Fibroblast of skin of back (primary cell): Measurements from ENCODE around the gene RILPL1.
"Not testable (repeated sequence)": the region's sequence is repeated elsewhere in the genome, so short reads cannot be mapped to it uniquely, and the experiment has no call there.

Source experiments
- DNase-seq: peaks from one replicate; pipeline ENCODE4 v3.0.0-alpha.2; 2013

Gene RILPL1

GRCh38 chr12:123494124-123494851 is 39.2 kb downstream of the RILPL1 start:
- no peak for DNase-seq

GRCh38 chr12:123492339-123493039 is 41.0 kb downstream of the RILPL1 start:
- not testable (repeated sequence) for DNase-seq

DNA sequence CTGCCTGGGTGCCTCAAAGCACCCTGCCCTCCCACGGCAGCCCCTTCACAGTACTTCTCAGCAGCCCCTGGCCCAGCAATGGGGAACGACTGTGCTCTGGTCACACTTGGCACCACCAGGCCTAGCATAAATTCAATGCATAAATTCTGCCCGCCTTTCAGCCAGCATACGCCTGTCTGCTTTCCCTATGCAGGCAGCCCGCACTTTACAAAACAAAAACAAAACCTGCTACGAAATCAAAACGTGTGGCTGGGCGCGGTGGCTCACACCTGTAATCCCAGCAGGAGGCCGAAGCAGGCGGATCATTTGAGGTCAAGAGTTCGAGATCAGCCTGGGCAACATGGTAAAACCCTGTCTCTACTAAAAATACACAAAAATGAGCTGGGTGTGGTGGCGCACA is 42.0 kb downstream of the RILPL1 start:
- DNase-seq: no peak

DNA sequence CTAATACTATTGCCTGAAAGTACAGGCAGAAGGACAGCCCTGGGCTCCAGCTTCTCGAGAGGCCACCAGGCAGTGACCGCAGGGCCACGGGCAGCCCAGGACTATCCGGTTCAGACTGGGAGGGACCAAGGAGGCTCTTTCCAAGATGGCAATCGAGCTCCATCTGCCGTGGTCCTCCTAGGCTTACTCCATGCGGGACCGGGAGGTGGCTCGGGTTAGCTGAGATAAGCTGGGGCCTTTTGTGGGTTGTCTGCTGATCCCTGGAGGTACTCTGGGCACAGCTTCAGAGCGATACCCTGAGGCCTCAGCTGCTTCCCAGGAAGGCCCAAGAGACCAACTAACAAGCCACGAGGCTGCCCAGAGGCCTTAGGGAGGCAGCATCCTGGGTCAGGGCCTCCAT is 42.5 kb downstream of the RILPL1 start:
- DNase-seq: no peak

GRCh38 chr12:123490089-123490488 is 43.4 kb downstream of the RILPL1 start:
- DNase-seq: no peak

GRCh38 chr12:123489580-123489979 is 43.9 kb downstream of the RILPL1 start:
- DNase-seq: no peak

DNA sequence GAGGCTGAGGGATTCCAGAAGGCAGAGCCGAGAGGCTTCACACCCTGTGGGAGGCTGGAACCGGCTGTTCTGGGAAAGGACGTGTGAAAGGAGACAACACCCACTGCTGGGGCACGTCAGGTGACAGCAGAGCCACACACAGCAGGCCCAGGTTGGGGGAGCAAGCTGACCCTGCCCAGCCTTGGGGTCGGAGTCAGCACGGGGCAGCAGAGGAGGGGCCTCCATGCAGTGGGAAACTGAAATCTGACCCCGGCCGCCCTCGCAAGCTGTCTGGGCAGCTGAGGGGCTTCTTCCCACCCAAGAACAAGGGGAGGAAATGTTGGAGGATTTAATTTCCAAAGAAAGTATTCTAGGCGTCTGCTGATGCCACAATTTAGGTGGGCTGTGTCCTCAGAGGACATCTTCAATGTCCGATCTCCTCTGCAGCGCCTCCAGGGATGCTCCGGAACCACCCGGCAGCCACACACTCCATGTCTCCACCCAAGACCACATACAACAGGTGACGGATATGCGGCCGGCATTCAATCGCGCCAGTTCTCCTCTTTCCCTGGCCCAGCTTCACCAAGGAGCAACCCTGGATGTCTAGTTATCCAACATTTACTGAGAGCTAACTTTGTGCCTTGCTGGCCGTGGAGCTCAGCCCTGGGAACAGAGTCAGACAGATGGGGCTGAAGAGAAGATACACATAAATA is 44.8 kb downstream of the RILPL1 start:
- DNase-seq: no peak

GRCh38 chr12:123487428-123487827 is 46.1 kb downstream of the RILPL1 start:
- no peak for DNase-seq

- DNase-seq: no peak
Observed at GRCh38 chr12:123485756-123486155, 47.8 kb downstream of the RILPL1 start.

DNA sequence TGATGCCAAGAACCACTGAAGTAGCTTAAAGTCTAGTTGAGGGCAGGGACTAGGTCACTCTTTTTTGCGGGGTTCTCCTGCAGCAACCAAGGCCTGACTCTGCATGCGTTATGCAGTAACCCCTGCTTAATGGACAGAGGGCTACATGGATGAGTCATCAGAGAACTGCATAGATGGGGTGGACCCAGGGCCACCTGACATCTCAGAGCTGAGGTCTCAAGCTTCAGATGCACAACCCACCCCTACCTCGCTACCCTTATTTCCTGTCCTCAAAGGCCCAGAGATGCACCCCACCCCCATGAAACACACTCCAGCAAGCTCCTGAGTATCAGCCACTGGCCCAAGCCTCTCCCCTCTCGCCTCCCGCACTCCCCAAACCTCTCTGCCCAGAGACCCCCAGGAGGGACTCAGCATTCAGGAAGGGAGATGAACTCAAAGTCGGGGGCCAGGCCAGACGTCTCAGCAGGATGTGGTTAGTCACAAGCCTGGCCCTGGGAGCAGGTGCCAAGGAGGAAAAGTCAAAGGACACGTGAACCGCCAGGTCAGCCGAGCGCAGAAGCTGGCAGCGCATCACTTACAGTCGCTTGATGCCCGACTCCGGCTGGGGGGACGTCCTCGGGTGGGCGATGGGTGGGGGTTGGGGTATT is 49.8 kb downstream of the RILPL1 start:
- no peak for DNase-seq

GRCh38 chr12:123482876-123483275 is 50.6 kb downstream of the RILPL1 start:
- no peak for DNase-seq

DNA sequence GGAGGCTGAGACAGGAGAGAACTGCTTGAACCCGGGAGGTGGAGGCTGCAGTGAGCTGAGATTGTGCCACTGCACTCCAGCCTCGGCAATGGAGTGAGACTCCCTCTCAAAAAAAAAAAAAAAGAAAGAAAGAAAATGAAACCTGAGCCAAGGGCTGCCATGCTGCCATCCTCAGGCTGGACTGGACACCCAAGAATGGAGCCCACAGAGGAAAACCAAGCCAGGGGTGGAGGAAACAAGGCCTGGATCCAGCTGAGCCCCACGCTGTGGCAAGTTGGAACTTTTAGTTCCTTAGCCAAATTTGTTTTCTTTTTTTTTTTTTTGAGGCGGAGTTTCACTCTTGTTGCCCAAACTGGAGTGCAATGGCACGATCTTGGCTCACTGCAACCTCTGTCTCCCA is 52.3 kb downstream of the RILPL1 start:
- not testable (repeated sequence) for DNase-seq

DNA sequence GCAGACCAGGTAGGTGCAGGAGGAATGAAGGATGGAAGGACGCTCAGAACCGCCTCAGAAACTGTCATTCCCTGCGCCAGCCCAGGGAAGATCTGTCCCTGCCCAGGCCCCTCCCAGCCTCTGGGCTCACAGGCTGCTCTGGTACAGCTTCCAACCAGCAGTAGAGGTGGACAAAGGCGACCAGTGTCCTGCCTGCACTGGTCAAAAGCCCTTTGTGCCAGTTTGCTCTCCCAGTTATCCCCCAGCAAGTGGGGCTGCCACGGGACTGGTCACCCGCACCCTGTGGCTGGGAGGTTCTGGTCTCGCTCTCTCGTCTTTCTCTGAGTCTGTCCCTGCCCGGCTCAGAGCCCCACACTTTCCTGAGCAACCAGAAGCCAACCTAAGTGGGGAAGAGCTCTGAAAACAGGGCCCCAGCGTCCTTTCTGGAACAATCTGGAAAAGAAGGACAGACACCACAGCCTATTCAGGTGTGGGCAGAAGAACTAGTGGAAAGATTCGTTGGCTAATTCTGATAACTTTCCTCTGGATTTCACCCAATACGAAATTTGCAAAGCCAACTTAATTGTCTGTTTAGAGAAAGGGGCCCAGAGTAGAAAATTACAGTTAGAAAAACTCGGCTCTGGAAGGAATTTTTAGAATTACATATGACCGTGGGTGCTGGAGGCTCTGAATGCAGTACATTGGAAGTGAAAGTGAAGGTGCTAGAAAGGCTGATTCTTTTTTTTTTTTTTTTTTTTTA is 53.9 kb downstream of the RILPL1 start:
- DNase-seq: no peak

GRCh38 chr12:123478762-123479161 is 54.8 kb downstream of the RILPL1 start:
- DNase-seq: peak; percentile 63

GRCh38 chr12:123478069-123478468 is 55.5 kb downstream of the RILPL1 start:
- no peak for DNase-seq

GRCh38 chr12:123475246-123475703 is 58.2 kb downstream of the RILPL1 start:
- no peak for DNase-seq

DNA sequence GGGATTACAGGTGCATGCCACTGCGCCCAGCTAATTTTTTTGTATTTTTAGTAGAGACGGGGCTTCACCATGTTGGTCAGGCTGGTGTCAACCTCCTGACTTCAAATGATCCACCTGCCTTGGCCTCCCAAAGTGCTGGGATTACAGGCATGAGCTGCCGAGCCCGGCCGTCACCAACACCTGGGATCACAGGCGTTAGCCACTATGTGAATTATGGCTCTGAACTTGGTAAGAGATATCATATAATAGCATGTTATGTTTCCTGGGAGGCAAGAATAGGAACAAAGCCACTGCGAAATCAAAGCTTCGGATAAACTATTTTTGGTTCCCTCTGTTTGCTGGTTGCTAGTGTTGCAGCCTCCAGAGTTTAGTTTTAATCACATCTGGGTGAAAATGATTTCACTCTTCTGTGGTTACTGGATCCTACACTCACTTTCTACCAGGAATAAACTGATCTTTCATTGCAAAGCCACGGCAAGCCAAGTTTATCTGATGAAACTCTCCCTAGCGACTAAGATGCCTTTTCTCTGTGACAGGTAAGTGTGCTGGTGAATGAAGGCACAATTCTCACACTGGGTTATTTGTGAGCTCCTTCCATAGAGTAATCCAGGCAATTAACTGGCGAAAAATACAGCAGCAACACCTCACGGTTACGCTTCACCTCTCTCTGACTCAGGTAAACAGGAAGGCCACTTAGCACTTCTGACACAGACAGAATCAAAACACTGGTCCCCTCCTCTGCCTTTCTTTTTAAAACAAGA is 58.9 kb downstream of the RILPL1 start:
- no peak for DNase-seq

GRCh38 chr12:123472438-123472849 is 61.1 kb downstream of the RILPL1 start:
- DNase-seq: no peak

DNA sequence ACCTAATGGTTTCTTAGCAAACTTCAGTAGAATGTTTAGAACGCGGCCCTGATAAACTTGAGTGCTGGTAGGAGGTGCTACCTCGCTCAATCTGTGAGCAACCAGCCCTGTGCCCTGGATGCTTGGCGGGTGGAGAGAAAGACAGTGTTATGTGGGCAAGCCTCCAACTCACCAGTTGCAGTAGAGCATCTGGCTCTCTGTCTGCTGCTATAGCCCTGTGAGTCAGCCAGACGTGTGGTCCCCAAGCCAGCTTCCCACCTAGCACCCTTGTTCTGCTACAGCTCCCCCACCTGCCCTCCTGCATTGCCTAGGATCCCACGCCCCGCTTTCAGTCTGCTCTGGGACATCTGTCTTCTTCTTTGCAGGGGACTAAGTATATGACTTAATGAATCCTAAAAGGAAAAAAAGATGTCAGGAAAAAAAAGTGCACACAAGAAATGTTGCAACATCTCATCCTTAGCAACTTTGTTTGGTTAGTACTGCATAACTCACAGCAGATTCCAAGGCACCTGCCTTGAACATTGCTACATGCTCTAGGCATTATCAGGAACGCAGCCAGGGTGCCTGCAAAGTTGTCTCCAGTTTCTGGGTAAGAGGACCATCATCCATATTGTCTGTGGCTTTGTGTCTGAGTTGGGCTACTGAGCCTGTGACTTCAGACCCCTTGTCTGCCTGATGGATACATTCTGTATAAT is 62.0 kb downstream of the RILPL1 start:
- DNase-seq: no peak

DNA sequence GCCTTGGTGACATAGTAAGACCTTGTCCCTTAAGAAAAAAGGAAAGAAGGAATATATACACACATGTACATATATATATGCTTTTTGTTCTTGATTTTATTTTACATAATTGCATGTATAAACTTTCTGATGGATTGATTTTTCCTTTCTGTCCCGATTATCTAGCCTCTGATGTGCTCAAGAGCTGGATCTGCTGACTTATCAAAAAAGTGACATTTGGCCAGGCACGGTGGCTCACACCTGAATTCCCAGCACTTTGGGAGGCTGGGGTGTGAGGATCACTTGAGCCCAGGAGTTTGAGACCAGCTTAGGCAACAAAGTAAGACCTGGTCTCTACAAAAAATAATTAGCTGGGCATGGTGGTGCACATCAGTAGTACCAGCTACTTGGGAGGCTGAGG is 63.5 kb downstream of the RILPL1 start:
- DNase-seq: no peak

DNA sequence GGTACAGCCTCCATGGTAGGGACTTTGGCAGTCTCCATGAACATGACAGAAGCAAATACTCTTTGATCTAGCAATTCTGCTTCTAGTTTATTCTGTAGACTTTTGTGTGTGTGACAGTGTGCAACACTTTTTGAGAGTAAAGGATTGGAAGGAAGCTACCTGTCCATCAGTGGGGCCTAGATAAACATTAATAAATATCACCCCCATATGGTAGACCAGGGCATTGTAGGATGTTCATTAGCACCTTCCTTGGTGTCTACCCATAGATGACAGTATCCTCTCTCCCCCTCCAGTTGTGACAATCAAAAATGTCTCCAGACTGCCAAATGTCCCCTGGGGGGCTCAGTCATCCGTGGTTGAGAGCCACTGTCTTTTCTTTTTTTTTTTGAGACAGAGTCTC is 64.7 kb downstream of the RILPL1 start:
- no peak for DNase-seq
